Right atrium auricular region (tissue), 2 donors: ENCODE data around the gene HIBADH. TPM values are rescaled to one million over a fixed set of nuclear protein-coding genes. Genes with fewer than 3 reads are reported as not detected.
"Not testable (repeated sequence)": the region's sequence is repeated elsewhere in the genome, so short reads cannot be mapped to it uniquely, and the experiment has no call there.

Experiments
- DNase-seq: peaks from one replicate; pipeline ENCODE4 v3.0.0-alpha.2; 2019; ENCODE audit warnings: low spot score
- H3K27ac ChIP-seq, 2 donors: fragments of 200-600 bp; sonication (generic); 1 replicate in 1 of 2; 2 replicates in 1 of 2; pipeline ENCODE4 v1.5.1; 2016 to 2019
- H3K27me3 ChIP-seq, 2 donors: fragments of 200-600 bp; sonication (generic); one replicate each; pipeline versions ENCODE4 v1.5.1 to v1.6.0; 2017 to 2019
- H3K36me3 ChIP-seq: fragments of 200-600 bp; sonication (generic); one replicate; pipeline ENCODE4 v1.5.1; 2016
- H3K4me1 ChIP-seq, 2 donors: fragments of 200-600 bp; sonication (generic); one replicate each; pipeline versions ENCODE4 v1.5.1 to v1.6.0; 2017 to 2019
- H3K4me3 ChIP-seq, 2 donors: fragments of 200-600 bp; sonication (generic); 1 replicate in 1 of 2; 2 replicates in 1 of 2; pipeline ENCODE4 v1.5.1; 2017 to 2019; ENCODE audit warnings: mild to moderate bottlenecking in 1 of 2, moderate library complexity in 1 of 2
- H3K9me3 ChIP-seq, 2 donors: fragments of 200-600 bp; sonication (generic); one replicate each; pipeline ENCODE4 v1.5.1; 2019
- CTCF ChIP-seq, 2 donors: fragments of 200-600 bp; sonication (generic); IDR thresholded peaks; one replicate each; pipeline ENCODE4 v1.5.1; 2019; ENCODE audit warnings: antibody characterized with exemption in 2 of 2
- total RNA-seq, 2 donors: library from RNA; depleted of rRNA; stranded (reverse); fragments of >200 nt; gene quantifications; one replicate each; pipeline ENCODE4 v1.1.0, GENCODE V29; 2016

HIBADH gene
- total RNA-seq, 2 donors from 2014 or later, result 42.0 to 95.0 TPM

GRCh38 chr7:27515933-27516332, 146.8 kb downstream of the HIBADH start:
- DNase-seq, result no peak
- no peaks in the 10 kb centered on the region for H3K9me3 ChIP-seq
- no peak overlapping the region for H3K4me3 ChIP-seq
- no peak overlapping the region for H3K27ac ChIP-seq
- no peaks in the 10 kb centered on the region for H3K36me3 ChIP-seq
- no peaks in the 10 kb centered on the region for H3K4me1 ChIP-seq
- no peak for TF ChIP-seq CTCF (IDR thresholded peaks at IDR 0.05)
- no peaks in the 10 kb centered on the region for H3K27me3 ChIP-seq

GRCh38 chr7:27514861-27515260, 147.8 kb downstream of the HIBADH start:
- TF ChIP-seq CTCF (IDR thresholded peaks at IDR 0.05), result no peak
- H3K36me3 ChIP-seq, result no peaks in the 10 kb centered on the region
- no peak overlapping the region for H3K27ac ChIP-seq
- no peaks in the 10 kb centered on the region for H3K9me3 ChIP-seq
- H3K27me3 ChIP-seq, result no peaks in the 10 kb centered on the region
- no peak overlapping the region for H3K4me3 ChIP-seq
- no peak for DNase-seq
- H3K4me1 ChIP-seq, result no peaks in the 10 kb centered on the region

- H3K4me1 ChIP-seq, result no peaks in the 10 kb centered on the region
- H3K36me3 ChIP-seq, result no peaks in the 10 kb centered on the region
- no peak for TF ChIP-seq CTCF (IDR thresholded peaks at IDR 0.05)
- no peak overlapping the region for H3K27ac ChIP-seq
- no peaks in the 10 kb centered on the region for H3K27me3 ChIP-seq
- H3K9me3 ChIP-seq, result no peaks in the 10 kb centered on the region
- DNase-seq, result no peak
- H3K4me3 ChIP-seq, result no peak overlapping the region
Measured at GRCh38 chr7:27513885-27514284, 148.8 kb downstream of the HIBADH start.

- not testable (repeated sequence) for H3K9me3 ChIP-seq, H3K4me1 ChIP-seq, H3K4me3 ChIP-seq, H3K27ac ChIP-seq, H3K36me3 ChIP-seq, DNase-seq, H3K27me3 ChIP-seq
Measured at GRCh38 chr7:27511370-27511769, 151.3 kb downstream of the HIBADH start.

- DNase-seq, result no peak
- no peak for TF ChIP-seq CTCF (IDR thresholded peaks at IDR 0.05)
- Histone ChIP-seq H3K27ac (no peak overlapping the region), H3K4me3 (no peak overlapping the region), H3K4me1 (no peaks in the 10 kb centered on the region), H3K9me3 (no peaks in the 10 kb centered on the region), H3K36me3 (no peaks in the 10 kb centered on the region), H3K27me3 (no peaks in the 10 kb centered on the region)
Measured at GRCh38 chr7:27510541-27510940, 152.1 kb downstream of the HIBADH start.

GRCh38 chr7:27501879-27502278, 160.8 kb downstream of the HIBADH start:
- H3K4me1 ChIP-seq, H3K36me3 ChIP-seq, DNase-seq, H3K27me3 ChIP-seq, H3K9me3 ChIP-seq, H3K4me3 ChIP-seq, H3K27ac ChIP-seq: not testable (repeated sequence)

- Histone ChIP-seq H3K9me3 (no peaks in the 10 kb centered on the region), H3K4me3 (no peak overlapping the region), H3K36me3 (no peaks in the 10 kb centered on the region), H3K27me3 (no peaks in the 10 kb centered on the region), H3K4me1 (no peaks in the 10 kb centered on the region), H3K27ac (no peak overlapping the region)
- TF ChIP-seq CTCF (IDR thresholded peaks at IDR 0.05), result no peak
- DNase-seq, result no peak
Measured at GRCh38 chr7:27501001-27501400, 161.7 kb downstream of the HIBADH start.
